Measurements from ENCODE around the gene PIK3AP1.

PIK3AP1 gene

DNA sequence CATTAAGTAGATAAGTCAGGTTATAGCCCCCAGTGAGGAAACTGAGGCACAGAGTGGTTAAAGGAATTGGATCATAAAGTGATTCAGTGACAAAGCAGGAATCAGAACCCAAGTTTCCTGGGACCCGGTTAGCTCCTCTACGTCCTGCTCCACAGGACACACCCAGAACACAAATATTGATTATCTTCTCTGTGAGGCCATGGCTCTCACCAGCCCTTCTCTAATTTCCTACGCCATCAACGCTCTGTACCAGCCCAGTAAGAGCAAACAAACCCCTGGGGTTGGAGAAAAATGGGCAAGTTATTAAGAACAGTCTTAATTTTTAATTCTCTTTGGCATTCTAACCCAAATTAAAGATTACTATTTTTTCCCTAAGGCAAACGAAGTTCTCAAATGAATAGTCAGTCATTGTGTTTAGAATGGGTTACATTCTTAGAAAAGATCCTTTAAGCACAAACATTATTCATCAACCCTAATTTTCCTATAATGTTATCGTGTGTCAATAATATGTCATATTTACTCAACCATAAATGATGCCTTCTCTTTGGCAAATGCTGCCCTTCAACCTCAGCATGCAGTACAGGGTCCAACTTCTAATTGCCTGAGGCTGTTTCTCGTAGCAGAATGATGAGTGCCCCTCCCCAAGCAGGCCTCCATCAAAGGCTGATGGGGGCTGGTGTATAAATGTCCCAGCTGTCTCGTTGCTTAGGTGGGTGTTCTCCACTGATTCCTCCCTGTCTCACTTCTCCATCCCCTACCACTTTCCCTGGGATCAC, 108.1 kb downstream of the PIK3AP1 start:
- Histone ChIP-seq H3K27me3 (ENCODE audit: control insufficient read depth, insufficient read depth, low read length) (no peaks in the 10 kb centered on the region), H3K36me3 (ENCODE audit: control insufficient read depth, insufficient read depth, low read length) (peaks cover 2% of the 10 kb centered on the region), H3K4me1 (ENCODE audit: control insufficient read depth, insufficient read depth, low read length) (no peaks in the 10 kb centered on the region), H3K4me3 (ENCODE audit: low read depth, low read length) (no peak overlapping the region), H3K9ac (ENCODE audit: low read depth, low read length) (no peak overlapping the region), H3K9me3 (ENCODE audit: control insufficient read depth, insufficient read depth, low read length) (no peaks in the 10 kb centered on the region)

DNA sequence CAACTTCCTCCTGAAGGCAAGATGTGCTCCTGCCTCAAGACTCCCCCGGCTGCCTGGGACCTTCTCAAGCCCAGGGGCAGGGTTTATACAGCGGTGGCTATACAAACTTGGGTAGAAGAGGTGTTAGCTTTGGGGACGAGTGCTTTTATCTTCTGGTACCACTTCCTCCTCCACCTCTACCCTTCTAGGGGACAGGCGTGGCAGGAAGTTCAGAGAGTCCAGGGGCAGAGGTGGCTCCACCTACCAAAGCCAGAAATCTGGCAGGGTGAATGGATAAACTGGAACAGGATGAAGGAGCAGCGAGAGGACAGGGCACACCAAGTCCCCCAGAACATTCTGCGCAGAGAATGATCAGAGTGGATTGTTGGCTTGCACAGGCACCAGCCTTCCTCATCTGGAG, 109.5 kb downstream of the PIK3AP1 start:
- Histone ChIP-seq H3K9me3 (ENCODE audit: control insufficient read depth, insufficient read depth, low read length) (no peaks in the 10 kb centered on the region), H3K4me1 (ENCODE audit: control insufficient read depth, insufficient read depth, low read length) (no peaks in the 10 kb centered on the region), H3K9ac (ENCODE audit: low read depth, low read length) (no peak overlapping the region)

DNA sequence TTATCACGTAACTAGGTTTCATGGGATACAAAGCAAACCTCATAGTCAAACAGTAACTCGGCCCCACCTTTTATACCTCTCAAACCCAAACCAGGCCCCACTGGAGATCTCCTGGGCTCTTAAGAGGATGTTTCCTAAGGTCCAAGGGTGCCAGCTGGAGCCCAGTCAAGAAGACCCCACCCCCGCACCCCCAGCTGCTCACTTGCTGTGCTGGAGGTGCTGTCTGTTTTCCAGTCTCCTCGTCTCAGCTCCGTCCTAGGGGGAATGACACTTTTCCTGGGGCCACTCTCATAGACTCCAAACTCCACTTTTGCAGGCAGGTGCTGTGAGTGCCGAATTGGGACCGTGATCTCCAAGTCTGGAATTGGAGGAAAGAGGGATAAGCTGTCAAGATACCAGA, 110.8 kb downstream of the PIK3AP1 start:
- Histone ChIP-seq H3K9ac (ENCODE audit: low read depth, low read length) (no peak overlapping the region), H3K36me3 (ENCODE audit: control insufficient read depth, insufficient read depth, low read length) (peaks cover 2% of the 10 kb centered on the region), H3K4me3 (ENCODE audit: low read depth, low read length) (no peak overlapping the region), H3K4me1 (ENCODE audit: control insufficient read depth, insufficient read depth, low read length) (no peaks in the 10 kb centered on the region), H3K9me3 (ENCODE audit: control insufficient read depth, insufficient read depth, low read length) (no peaks in the 10 kb centered on the region), H3K27me3 (ENCODE audit: control insufficient read depth, insufficient read depth, low read length) (no peaks in the 10 kb centered on the region)

More for the DNA sequence above, 109.5 kb downstream of the PIK3AP1 start:
- Histone ChIP-seq H3K36me3 (ENCODE audit: control insufficient read depth, insufficient read depth, low read length) (peaks cover 2% of the 10 kb centered on the region), H3K27me3 (ENCODE audit: control insufficient read depth, insufficient read depth, low read length) (no peaks in the 10 kb centered on the region), H3K4me3 (ENCODE audit: low read depth, low read length) (no peak overlapping the region)

DNA sequence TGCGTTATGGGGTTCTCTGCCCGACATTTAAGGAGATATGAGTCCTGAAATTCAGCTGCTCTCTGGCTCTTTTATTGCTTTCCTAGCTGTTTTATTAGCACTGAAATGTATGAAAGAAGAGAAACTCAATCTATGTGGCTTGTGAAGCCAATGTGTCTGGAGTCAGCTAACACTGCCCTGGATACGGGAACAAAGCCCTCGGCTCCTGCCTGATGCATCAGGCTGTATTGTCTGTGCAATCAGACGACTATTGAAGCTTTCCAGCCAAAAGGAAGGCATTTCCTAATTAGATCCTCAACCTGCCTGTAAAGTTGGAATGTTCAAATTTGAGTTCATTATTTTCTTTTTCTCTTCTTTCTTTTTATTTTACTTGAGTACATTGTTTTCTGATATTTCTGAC, 111.5 kb downstream of the PIK3AP1 start:
- no peaks in the 10 kb centered on the region for H3K4me1 ChIP-seq (ENCODE audit: control insufficient read depth, insufficient read depth, low read length)
- no peak overlapping the region for H3K9ac ChIP-seq (ENCODE audit: low read depth, low read length)
- no peaks in the 10 kb centered on the region for H3K9me3 ChIP-seq (ENCODE audit: control insufficient read depth, insufficient read depth, low read length)
- peaks cover under 1% of the 10 kb centered on the region for H3K36me3 ChIP-seq (ENCODE audit: control insufficient read depth, insufficient read depth, low read length)
- H3K27me3 ChIP-seq (ENCODE audit: control insufficient read depth, insufficient read depth, low read length), result no peaks in the 10 kb centered on the region
- H3K4me3 ChIP-seq (ENCODE audit: low read depth, low read length), result no peak overlapping the region

DNA sequence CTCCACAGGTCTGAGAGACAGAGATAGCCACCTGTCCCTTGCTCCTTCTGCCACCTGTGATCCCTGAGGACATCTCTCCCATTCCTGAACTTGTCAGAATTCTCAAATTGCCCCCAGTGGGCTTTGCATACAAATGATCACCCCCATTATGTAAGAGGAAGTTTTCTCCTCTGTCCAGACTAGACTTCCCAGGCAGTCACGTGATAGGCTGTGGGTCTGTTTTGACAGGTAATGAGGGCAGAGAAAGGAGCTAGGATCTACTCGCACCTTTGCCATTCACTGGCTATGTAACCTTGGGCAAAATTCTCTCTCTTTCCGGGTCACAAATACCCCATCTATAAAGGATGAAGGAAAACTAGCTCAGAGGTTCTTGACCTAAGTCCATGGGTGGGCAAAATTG, 112.1 kb downstream of the PIK3AP1 start:
- Histone ChIP-seq H3K36me3 (ENCODE audit: control insufficient read depth, insufficient read depth, low read length) (no peaks in the 10 kb centered on the region), H3K9ac (ENCODE audit: low read depth, low read length) (no peak overlapping the region)

DNA sequence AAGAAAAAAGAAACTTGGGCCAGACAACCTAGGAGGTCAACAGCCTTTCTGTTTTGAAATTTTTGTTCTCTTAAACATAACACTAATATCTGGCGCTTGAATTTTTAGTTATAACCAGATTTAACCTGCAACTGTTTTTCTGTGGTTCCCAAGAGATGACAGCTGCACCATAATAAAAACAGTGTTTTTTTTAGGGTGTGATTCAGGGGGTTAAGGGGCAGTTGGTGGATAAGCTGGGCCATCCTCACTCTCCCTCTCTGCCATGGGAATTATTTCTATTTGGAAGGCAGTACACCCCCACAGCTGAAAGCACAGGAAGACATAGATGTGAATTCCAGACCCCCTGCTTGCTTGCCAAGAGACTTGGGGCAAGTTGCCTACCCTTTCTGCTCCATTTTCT, 113.4 kb downstream of the PIK3AP1 start:
- no peaks in the 10 kb centered on the region for H3K36me3 ChIP-seq (ENCODE audit: control insufficient read depth, insufficient read depth, low read length)

More for the DNA sequence above, 112.1 kb downstream of the PIK3AP1 start:
- Histone ChIP-seq H3K4me3 (ENCODE audit: low read depth, low read length) (no peak overlapping the region), H3K9me3 (ENCODE audit: control insufficient read depth, insufficient read depth, low read length) (no peaks in the 10 kb centered on the region), H3K27me3 (ENCODE audit: control insufficient read depth, insufficient read depth, low read length) (no peaks in the 10 kb centered on the region), H3K4me1 (ENCODE audit: control insufficient read depth, insufficient read depth, low read length) (no peaks in the 10 kb centered on the region)

DNA sequence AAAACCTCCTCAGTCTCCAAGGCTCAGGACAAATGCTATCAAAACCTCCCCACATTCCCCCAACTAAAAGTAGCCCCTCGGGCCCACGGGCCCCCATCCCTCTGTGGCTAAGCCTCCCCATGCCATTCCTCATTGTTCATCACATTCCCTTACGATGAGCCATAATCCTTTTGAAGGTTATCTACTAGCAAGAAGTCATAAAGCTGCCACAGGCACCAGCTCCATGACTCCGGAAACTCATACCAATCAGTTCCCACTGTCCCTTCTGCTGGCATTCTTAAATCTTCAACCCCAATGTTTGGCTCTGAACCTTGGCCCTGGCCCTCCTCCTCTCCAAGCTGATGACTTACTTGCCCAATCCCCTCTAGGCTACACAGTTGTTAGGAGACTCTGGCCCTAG, 114.1 kb downstream of the PIK3AP1 start:
- no peaks in the 10 kb centered on the region for H3K36me3 ChIP-seq (ENCODE audit: control insufficient read depth, insufficient read depth, low read length)
- H3K4me1 ChIP-seq (ENCODE audit: control insufficient read depth, insufficient read depth, low read length), result no peaks in the 10 kb centered on the region
- H3K9ac ChIP-seq (ENCODE audit: low read depth, low read length), result no peak overlapping the region
- no peaks in the 10 kb centered on the region for H3K27me3 ChIP-seq (ENCODE audit: control insufficient read depth, insufficient read depth, low read length)
- no peaks in the 10 kb centered on the region for H3K9me3 ChIP-seq (ENCODE audit: control insufficient read depth, insufficient read depth, low read length)
- no peak overlapping the region for H3K4me3 ChIP-seq (ENCODE audit: low read depth, low read length)

More for the DNA sequence above, 113.4 kb downstream of the PIK3AP1 start:
- H3K9ac ChIP-seq (ENCODE audit: low read depth, low read length), result no peak overlapping the region
- no peak overlapping the region for H3K4me3 ChIP-seq (ENCODE audit: low read depth, low read length)
- H3K9me3 ChIP-seq (ENCODE audit: control insufficient read depth, insufficient read depth, low read length), result no peaks in the 10 kb centered on the region
- H3K27me3 ChIP-seq (ENCODE audit: control insufficient read depth, insufficient read depth, low read length), result no peaks in the 10 kb centered on the region
- H3K4me1 ChIP-seq (ENCODE audit: control insufficient read depth, insufficient read depth, low read length), result no peaks in the 10 kb centered on the region

DNA sequence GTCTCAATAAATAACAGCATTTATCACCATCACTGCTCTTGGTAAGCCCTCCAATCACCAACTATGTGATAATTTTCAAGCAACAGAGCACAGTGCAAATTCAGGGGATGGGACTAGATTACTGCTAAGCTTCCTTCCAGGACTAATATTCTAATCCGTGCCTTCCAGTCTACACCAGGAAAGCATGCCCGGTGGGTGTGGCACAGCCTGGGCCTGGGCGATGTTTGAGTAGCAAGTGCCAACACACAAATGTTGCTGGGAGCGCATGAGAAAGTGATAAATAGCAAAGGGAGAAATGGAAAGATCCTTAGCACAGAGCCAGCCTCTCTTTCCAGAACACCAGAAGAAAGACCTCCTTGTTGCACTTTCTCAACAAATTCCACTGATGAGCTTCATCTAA, 120.0 kb downstream of the PIK3AP1 start:
- H3K4me3 ChIP-seq (ENCODE audit: low read depth, low read length), result no peak overlapping the region
- no peaks in the 10 kb centered on the region for H3K4me1 ChIP-seq (ENCODE audit: control insufficient read depth, insufficient read depth, low read length)
- no peaks in the 10 kb centered on the region for H3K9me3 ChIP-seq (ENCODE audit: control insufficient read depth, insufficient read depth, low read length)
- H3K9ac ChIP-seq (ENCODE audit: low read depth, low read length), result no peak overlapping the region
- no peaks in the 10 kb centered on the region for H3K36me3 ChIP-seq (ENCODE audit: control insufficient read depth, insufficient read depth, low read length)
- H3K27me3 ChIP-seq (ENCODE audit: control insufficient read depth, insufficient read depth, low read length), result no peaks in the 10 kb centered on the region

DNA sequence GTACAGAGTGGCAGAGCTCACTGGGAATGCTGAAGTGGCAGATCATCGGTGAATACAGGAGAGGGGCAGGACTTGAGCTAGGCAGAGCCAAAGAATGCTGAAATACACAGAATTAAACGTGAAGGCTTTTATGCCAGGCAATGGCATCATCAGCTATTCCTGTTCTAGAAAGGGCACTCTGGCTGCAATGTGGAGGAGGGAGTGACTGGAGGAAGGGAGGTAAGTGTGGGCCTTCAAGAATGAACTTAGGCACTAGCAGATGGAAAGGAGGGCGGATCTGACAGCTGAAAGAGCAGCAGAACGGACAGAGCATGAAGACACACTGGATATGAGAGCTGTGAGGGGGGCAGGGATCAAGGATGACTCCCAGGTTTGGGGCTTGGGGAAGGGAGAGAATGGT, 121.5 kb downstream of the PIK3AP1 start:
- H3K9me3 ChIP-seq (ENCODE audit: control insufficient read depth, insufficient read depth, low read length), result no peaks in the 10 kb centered on the region
- H3K4me3 ChIP-seq (ENCODE audit: low read depth, low read length), result no peak overlapping the region
- no peaks in the 10 kb centered on the region for H3K27me3 ChIP-seq (ENCODE audit: control insufficient read depth, insufficient read depth, low read length)
- no peaks in the 10 kb centered on the region for H3K36me3 ChIP-seq (ENCODE audit: control insufficient read depth, insufficient read depth, low read length)
- H3K4me1 ChIP-seq (ENCODE audit: control insufficient read depth, insufficient read depth, low read length), result no peaks in the 10 kb centered on the region
- H3K9ac ChIP-seq (ENCODE audit: low read depth, low read length), result no peak overlapping the region

DNA sequence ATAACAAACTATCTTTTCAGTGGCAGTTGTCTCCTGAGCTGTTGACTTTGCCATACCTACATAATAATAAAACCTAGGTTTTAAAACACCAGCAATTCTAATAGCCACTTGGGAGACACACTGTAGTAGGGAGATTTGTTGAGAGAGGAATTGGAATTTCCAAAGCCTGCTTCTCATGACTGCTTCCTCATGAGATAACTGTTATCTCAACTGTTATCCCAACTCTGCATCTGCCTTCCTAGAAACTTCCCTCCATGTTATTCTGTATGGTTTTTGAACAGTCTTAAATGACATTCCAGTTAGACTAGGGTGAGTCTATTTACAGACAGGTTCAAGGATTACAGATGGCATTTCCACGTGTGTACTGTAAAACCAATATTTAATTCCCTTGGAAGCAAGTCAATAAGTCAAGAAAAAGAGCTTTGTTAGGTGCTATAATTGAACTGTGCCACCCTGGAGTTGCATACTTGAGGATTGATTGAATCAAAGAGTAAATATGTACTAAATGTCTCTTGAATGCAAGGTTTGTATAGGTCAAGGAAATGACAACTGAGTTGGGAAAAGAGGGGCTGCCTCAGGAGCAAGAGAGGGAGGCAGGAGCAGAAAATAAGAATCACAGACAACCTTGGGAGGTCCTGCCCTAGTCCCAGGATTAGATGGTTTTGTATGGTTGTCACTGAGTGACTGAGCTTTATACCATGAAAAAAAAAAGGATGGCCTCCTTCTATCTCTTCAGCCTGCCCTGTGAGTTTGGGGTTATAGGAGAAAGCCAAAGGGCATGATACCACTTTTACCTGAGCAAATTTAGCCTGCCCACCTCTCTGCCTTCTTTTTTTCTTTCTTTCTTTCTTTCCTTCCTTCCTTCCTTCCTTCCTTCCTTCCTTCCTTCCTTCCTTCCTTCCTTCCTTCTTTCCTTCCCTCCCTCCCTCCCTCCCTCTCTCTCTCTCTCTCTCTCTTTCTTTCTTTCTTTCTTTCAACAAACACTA, 123.6 kb downstream of the PIK3AP1 start:
- Histone ChIP-seq H3K36me3 (ENCODE audit: control insufficient read depth, insufficient read depth, low read length) (no peaks in the 10 kb centered on the region), H3K27me3 (ENCODE audit: control insufficient read depth, insufficient read depth, low read length) (no peaks in the 10 kb centered on the region), H3K9me3 (ENCODE audit: control insufficient read depth, insufficient read depth, low read length) (no peaks in the 10 kb centered on the region), H3K4me1 (ENCODE audit: control insufficient read depth, insufficient read depth, low read length) (no peaks in the 10 kb centered on the region), H3K9ac (ENCODE audit: low read depth, low read length) (no peak overlapping the region), H3K4me3 (ENCODE audit: low read depth, low read length) (no peak overlapping the region)

DNA sequence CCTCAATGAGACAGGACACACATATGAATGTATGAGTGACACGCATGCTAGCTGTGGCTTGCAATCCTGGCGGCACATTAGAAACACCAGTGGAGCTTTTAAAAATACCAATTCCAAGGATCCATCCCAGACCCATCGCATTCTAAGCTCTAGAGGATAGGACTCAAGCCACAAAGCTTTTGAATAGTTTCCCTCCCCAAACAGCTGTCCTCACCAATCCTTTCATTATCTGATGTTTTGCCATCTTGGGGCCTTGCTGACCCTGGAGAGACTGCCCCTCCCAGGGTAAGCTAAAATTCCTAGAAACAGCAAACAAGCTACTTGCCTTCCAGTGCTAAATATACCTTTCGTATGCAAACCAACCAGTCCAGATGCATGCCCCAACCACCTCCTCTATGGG, 124.6 kb downstream of the PIK3AP1 start:
- no peak overlapping the region for H3K9ac ChIP-seq (ENCODE audit: low read depth, low read length)
- no peak overlapping the region for H3K4me3 ChIP-seq (ENCODE audit: low read depth, low read length)
- H3K9me3 ChIP-seq (ENCODE audit: control insufficient read depth, insufficient read depth, low read length), result no peaks in the 10 kb centered on the region
- H3K27me3 ChIP-seq (ENCODE audit: control insufficient read depth, insufficient read depth, low read length), result no peaks in the 10 kb centered on the region
- H3K4me1 ChIP-seq (ENCODE audit: control insufficient read depth, insufficient read depth, low read length), result no peaks in the 10 kb centered on the region
- no peaks in the 10 kb centered on the region for H3K36me3 ChIP-seq (ENCODE audit: control insufficient read depth, insufficient read depth, low read length)

DNA sequence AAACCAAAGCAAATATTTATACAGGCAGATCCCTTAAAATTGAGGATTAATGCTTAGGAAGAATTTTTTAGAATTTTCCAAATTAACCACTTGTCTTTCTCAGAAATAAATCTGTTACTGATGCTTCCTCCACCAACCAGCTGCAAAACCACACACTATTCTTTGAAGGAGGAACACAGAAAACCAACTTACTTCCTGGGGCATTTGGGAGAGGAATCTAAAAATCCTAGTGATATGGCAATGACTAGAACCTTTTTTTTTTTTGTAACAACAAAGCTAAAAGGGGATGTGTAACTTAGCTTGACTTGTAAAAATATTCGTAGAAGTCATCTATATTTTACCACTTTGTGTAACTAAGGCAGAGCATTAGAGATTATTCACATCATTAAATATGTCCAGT, 128.4 kb downstream of the PIK3AP1 start:
- no peaks in the 10 kb centered on the region for H3K4me1 ChIP-seq (ENCODE audit: control insufficient read depth, insufficient read depth, low read length)
- H3K4me3 ChIP-seq (ENCODE audit: low read depth, low read length), result no peak overlapping the region
- H3K36me3 ChIP-seq (ENCODE audit: control insufficient read depth, insufficient read depth, low read length), result no peaks in the 10 kb centered on the region
- no peaks in the 10 kb centered on the region for H3K27me3 ChIP-seq (ENCODE audit: control insufficient read depth, insufficient read depth, low read length)
- H3K9ac ChIP-seq (ENCODE audit: low read depth, low read length), result no peak overlapping the region
- H3K9me3 ChIP-seq (ENCODE audit: control insufficient read depth, insufficient read depth, low read length), result no peaks in the 10 kb centered on the region
